HL-60/S4 (cell line): ENCODE data around the gene RELN.
"Not testable (repeated sequence)": the region's sequence is repeated elsewhere in the genome, so short reads cannot be mapped to it uniquely, and the experiment has no call there.

Source experiments
- in situ Hi-C: fragments of 300-500 bp; cut with MboI; formaldehyde crosslinking; loops from 2 replicates; pipeline ENCODE4 v1.14.3; 2022; ENCODE audit warnings: low sequenced_read_pairs

The RELN gene

DNA sequence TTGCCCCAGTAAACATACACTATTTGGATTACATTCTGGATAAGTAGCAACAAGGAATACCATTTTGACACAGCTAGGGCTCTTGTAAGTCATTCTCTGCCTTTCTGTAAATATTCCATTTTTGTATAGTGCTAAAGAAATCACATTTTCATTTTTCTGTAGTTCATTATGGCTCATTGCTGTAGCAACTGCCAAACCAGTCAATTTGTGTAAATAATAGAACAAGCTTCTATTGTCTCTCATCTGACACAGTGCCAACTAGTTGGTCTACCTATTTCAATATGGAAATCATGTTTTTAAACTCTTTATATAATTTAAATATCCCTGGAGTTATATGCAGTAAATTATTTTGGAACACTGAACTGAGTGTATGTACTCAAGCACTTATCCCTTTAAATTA is 193.7 kb downstream of the RELN start:
- in situ Hi-C loops = no loop called here

DNA sequence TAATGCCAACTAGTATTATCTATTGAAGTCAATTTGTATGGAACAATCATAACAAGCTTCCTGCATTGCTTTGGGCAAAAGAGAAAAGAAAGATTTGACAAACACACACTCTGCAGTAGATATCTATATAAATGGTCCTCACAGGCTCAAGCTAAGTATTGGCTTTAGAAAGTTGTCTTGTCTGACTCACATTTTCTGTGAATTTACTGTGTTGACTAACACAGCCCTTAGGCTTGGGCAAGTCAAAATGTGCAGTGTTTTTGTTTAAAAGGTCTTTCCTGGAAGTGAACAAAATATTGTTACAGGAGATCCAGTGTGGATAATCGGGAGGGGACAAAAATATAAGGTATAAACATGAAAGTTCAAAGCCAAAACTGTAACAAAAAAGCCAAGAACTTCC is 194.4 kb downstream of the RELN start:
- in situ Hi-C loops = no loop called here

DNA sequence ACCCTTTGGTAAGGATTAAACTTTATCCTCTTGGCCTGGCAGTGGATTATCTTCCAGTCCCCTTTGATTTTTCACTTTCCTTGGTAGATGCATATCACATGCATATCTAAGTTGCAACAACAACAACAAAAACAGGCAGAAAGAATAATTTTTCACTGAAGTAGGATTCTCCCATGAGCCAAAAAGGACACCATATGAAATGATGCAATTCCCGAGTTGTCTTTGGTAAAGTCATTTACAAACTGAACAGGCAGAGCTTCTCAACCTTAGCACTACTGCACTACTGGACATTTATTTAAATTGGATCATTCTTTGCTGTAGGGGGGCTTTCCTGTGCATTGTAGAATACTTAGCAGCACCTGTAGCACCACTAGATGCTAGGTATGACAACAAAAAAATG is 195.0 kb downstream of the RELN start:
- in situ Hi-C loops = no loop called here

DNA sequence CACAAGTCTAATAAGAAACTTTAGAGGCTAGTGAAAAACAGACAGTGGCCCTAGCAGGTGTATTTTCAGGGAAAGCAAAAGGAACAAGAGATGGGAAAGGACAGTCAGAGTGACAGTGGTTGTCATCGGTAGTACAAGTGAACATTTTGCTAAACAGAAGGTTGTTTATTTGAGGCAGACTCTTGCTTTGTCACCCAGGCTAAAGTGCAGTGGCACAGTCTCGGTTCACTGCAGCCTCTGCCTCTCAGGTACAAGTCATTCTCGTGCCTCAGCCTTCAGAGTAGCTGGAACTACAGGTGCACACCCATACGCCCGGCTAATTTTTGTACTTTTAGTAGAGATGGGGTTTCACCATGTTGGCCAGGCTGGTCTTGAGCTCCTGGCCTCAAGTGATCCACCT is 195.8 kb downstream of the RELN start:
- in situ Hi-C loops = no loop called here

DNA sequence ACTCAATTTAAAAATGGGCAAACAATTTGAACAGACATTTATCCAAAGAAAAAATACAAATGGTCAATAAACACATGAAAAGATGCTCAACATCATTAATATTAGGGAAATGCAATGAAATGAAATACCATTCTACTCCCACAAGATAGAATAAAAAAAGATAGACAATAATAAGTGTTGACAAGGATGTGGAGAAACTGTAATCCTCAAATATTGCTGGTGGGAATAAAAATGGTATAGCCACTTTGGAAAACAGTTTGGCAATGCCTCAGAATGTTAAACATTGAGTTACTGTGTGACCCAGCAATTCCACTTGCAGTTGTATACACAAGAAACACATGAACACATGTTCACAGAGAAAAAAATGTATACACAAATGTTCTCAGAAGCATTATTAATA is 197.6 kb downstream of the RELN start:
- in situ Hi-C loops = no loop called here

DNA sequence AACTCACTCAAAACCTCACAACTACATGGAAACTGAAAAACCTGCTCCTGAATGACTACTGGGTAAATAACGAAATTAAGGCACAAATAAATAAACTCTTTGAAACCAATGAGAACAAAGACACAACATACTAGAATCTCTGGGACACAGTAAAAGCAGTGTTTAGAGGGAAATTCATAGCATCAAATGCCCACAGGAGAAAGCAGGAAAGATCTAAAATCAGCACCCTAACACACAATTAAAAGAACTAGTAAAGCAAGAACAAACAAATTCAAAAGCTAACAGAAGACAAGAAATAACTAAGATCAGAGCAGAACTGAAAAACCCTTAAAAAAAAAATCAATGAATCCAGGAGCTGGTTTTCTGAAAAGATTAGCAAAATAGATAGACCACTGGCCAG is 202.4 kb downstream of the RELN start:
- in situ Hi-C loops = not testable (repeated sequence)

DNA sequence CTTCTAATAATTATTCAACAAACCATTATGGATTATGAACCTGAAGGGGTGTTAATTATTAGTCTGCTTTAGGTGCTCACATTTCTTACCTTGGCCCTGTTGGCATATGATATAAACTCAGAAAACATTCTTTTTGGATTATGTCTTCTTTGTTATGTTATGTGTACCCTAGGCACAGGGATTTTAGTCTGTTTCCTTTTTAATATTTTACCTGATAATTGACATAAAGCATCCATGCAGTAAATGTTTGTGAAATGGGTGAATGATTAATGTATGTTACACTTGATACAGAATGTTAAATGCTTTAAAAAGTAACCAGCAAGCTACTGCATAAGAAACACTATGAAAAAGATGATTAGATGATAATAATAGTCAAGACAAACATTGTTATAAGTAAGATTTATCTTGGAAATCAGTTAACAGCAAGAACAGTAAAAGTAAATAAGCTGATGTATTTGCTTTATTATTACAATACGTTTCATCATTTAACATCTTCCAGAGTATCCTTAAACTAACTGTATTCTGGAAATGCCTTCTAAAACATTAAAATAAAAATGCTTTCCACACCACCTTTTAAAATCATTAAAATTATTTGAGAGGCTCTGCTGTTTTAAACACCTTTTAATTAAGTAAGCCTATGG is 204.7 kb downstream of the RELN start:
- in situ Hi-C loops = no loop called here

DNA sequence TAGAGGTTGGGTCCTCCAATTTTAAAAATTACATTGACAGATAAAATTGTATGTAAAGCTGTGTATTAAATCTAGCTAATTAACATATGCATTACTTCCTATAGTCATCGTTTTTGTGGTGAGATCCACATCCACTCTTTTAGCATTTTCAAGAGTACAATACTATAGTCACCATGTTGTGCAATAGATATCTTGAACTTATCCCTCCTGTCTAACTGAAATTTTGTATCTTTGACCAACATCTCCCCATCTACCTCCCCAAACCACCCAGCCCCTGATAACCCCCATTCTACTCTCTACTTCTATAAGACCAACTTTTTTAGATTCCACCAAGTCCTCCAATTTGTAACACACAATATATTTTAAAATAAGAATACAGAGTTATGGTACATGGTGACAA is 208.0 kb downstream of the RELN start:
- in situ Hi-C loops = no loop called here

DNA sequence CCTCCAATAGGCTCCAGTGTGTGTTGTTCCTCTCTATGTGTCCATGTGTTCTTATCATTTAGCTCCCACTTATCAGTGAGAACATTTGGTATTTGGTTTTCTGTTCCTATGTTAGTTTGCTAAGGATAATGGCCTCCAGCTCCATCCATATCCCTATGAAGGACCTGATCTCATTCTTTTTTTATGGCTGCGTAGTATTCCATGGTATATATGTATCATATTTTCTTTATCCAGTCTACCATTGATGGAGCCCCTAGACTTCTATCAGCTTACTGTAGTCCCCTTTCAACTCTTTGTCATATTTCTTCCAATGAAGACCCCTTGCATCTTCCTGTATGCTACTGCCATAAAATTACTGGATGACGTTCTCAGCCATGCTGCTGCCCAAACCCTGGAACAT is 208.9 kb downstream of the RELN start:
- in situ Hi-C loops = not testable (repeated sequence)

DNA sequence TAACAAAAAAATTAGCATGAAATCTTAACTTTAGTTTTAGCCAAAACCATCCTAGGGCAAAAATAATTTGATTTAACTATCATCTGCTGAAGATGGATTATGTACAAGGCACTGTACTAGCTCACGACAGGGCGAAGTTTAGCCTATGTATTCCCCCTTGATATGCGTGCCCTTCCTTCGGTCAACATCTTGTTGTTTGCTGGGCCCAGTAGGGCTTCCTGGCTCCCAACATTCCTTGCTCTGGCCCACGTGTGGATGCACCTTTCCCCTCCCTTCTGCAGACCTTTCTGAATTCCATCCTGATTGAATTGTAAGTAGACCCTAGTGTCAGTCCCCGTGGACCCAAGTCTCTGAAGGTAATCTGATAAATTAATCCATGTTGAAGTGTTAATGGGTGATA is 212.0 kb downstream of the RELN start:
- in situ Hi-C loops = no loop called here

DNA sequence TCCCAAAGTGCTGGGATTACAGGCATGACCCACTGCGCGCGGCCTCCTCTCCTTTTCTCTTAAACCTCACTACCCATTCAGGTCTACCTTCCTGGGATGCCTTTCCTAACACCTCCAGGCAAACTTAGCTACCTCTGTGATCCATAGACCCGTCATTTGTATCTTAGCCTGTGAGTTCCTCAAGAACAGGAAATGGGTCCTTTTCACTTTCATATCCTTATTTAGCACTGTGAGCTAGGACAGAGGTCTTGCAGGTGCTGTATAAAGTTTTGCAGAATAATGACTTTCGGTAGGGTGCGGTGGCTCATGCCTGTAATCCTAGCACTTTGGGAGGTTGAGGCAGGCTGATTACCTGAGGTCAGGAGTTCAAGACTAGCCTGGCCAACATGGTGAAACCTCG is 215.7 kb downstream of the RELN start:
- in situ Hi-C loops = no loop called here

DNA sequence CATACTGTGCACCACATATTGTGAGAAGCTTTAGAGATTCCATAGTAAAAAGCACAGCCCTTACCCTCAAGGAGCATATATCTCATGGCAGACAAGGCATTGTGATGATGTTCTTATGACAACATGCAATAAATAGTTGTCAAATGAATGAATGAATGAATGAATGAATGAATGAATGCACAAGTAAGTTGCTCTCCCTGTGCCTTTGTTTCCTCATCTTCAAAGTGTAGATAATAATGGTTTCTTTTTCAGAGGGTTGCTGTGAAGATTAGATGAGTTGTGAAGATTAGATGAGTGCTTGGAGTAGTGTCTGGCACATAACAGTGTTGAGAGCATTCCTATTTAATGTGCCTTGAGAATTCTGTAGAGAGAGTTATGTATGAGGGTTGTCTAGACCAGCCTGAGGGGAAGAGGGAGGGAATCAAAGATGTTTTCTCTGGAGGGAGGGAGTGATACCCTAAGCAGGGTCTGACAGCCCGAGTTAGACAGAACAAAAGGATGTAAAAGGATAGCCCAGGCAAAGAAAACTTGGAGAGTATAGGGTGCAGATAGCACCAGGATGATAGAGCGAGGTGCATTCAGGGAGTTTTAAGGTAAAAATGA is 217.2 kb downstream of the RELN start:
- in situ Hi-C loops = no loop called here

DNA sequence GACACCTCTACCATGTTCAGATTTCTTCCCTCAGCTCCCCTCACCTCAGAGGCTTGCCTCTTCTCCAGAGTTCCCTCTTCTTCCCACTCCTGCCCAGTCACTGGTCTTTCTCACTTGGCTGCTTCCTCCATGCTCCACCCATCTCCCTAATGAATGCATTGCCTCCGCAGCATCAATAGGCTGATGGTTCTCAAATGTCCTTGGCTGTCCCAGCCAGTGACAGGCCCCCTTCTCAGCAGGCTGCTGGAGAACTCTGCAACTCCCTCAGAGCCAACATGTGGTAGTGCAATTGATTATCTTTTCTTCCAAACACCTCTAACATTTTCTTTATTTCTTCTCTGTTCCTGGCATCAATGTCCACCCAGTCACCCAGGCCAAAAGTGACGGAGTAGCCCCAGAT is 218.2 kb downstream of the RELN start:
- in situ Hi-C loops = no loop called here

DNA sequence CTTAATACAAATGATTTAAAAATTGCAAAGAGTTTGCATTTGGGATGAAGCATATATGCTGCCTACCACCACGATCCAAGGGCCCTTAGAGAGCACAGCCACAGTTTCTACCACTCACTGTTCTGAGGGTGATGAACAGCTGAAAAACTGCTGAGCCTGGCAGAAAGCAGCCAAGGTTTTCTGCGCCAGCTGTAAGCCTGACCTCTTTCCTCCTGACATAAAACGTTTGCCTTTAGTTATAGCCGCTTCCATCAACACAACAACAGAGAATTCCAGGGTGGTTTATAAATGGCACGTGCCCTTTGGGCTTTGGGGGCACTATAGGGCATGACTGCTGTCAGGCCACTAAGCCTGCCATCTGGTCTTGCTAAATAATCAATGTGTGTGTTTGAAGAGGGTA is 222.8 kb downstream of the RELN start:
- in situ Hi-C loops = no loop called here

DNA sequence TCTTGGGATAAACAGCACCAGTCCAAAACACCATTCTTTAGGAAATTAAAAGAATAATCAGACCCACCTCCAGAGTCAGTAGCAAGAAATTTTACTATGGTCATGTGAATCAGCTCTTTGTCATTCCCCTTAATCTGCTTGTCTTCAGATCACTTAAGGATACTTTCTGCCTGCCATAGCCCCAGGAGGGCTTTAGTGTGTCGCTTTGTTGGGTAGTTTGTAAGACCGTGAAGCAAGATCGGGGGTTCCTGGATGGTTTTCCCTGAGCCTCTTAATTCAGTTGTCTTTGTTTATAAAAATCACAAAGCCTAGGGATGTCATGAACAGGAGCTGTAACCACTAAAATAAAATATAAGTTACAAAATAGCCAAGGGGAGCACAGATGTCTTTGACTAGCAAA is 223.6 kb downstream of the RELN start:
- in situ Hi-C loops = no loop called here

DNA sequence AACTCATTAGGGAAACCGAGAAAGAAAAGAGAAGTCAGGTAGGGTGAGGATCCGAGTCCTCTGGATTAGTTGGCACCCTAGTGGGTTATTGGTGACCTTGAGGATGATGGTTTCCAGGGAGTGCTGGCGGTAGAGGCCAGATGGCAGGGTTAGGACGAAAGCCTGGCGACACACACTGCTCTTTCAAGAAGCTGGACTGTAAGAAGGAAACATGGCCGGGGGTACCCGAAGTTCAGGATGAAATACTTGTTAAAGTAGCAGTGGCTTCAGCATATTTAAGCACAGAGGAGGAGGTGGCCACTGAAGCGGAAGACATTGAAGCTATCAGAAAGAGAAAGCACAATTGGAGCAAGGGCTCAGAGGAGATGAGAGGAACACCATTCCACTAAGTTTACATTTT is 224.6 kb downstream of the RELN start:
- in situ Hi-C loops = no loop called here

DNA sequence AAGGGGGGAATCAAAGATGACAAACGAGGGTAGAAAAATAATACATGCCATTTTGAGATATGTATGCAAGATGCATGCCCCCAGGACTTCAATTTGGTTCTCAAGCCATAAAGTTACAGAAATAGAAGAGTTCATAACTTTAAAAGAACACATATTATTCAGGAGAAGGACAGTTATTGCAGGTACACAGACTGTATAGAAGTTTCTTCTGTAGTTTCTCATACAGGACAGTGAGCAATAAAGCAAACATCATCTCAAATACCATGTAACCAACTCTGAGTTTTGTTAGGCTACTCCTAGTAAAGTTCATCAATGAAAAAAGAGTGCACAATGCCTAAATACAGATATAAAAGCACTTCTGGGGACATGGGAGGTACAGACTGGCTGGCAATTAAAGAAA is 226.6 kb downstream of the RELN start:
- in situ Hi-C loops = no loop called here

DNA sequence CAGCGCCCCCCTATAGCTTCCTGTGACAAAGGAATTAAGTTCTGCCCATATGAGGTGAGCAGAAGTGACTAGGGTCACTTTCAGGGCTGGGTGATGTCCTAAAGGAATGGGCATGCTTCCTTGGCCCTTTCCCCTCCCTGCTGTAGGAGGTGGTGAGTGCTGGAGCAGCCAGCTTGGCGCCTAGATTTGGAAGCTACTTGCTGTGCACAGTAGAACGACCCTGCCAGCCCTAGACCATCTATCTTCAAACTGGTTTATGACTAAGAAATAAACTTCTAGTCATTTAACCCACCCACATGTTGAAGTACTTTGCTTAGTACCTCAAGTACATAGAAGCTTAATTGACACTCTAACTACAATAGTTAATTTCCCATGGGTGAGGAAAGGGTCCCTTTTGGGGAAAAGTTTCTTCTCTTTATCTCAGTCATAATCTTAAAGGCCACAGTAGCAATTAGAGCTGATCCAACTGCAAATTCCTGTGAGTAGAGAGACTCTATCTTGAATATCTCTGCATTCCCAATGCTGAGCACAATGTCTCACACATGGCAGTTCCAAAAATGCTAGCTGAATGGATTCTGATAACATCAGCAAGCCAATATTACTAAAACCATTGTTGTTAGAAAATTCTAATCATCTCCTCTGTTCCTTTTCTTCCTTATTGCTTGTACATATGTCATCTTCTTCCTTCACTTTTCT is 227.2 kb downstream of the RELN start:
- in situ Hi-C loops = no loop called here

DNA sequence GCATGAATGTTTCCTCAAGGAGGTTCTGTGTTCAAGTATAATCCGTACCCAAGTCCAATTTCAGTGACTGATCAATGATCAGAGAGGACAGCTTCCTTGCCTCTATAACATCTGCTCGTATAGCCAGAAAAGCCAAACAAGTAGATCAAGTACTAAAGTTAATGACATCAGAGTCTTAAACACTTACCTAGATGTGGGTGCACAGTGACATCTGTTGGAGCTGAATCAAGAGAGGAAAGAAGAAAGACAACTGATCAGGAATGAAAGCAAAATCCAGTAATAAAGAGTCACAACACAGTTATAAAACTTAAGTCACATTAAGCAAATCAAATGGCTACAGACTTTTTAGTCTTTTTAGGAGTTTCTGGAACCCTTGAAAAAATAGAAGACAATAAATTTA is 236.5 kb downstream of the RELN start:
- in situ Hi-C loops = no loop called here

DNA sequence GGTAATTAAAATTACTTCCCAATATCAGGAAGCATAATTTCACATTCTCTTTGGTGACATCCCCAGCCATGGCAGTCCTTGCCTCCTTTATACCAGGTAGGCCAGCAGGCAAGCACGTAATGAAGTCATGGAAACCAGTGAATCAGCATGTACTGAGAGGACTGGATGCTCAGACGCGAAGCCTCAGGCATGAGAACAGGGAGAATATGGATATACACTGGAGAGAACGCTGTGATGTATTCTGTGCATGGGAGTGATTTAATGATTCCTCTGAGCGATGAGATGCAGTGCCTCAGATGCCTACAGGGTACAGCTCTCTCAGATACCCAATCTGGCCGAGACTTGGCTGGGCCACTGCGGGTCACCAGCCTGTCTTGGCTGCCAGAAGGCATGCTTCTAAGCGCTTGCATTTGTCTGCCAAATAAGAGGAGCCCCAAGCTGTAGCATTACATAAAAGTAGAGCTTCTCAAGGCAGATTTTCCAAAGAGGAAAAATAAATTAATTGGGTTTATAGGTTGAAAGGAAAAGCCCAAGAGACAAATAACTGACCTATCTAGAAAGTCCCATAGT is 238.1 kb downstream of the RELN start:
- in situ Hi-C loops = no loop called here

DNA sequence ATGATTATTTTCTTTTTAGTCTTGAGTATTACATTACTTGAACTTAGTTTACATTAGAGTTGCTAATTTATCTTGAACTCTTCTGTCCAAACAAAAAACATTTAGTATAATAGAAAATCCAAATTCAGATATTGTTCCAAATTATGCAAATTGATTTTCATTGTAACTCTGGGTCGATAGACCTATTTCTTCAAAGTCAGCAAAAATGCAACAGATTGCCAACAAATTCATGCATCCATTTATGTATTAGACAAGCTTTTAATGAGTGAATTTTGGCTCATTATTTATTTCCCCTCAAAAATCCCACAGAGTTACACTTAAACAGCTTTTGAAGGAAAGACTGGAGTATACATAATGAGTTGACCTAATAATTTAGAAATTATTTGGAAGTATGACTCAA is 240.8 kb downstream of the RELN start:
- in situ Hi-C loops = no loop called here

DNA sequence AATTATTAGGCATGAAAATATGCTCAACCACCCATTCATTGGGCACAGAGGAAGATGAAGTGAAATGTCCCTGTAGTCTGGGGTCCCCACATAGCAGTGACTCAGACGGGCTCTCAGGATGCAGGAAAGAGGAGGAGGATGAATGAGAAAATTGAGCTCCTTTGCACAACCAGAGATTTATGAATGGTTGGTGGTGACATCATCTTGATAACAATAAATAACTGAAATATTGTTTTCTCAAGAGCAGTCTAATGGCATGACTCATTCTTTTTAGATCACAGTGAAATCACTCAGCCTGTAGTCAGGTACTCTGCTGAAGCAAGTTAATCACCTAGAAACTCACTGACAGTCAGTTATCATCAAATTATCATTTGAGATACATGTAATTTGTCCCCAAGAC is 254.1 kb downstream of the RELN start:
- in situ Hi-C loops = no loop called here
